Endothelial cell (in vitro differentiated cells): Measurements from ENCODE around the gene EMC7. TPM values are rescaled to one million over a fixed set of nuclear protein-coding genes. Genes with fewer than 3 reads are reported as not detected.

Experiments used
- DNase-seq: peaks from one replicate; pipeline ENCODE4 v3.0.0; 2021; ENCODE audit warnings: low spot score
- H3K27ac Mint-ChIP-seq: one replicate; pipeline ENCODE4 v1.8.0; 2021; ENCODE audit warnings: mixed read lengths, inconsistent platforms; ENCODE audit not compliant: unreplicated experiment
- H3K27me3 Mint-ChIP-seq: one replicate; pipeline ENCODE4 v1.8.0; 2021; ENCODE audit warnings: mild to moderate bottlenecking, moderate library complexity, mixed read lengths, inconsistent platforms; ENCODE audit not compliant: unreplicated experiment
- H3K36me3 Mint-ChIP-seq: one replicate; pipeline ENCODE4 v1.8.0; 2021; ENCODE audit warnings: mild to moderate bottlenecking, low read depth, mixed read lengths, inconsistent platforms; ENCODE audit not compliant: unreplicated experiment
- H3K4me1 Mint-ChIP-seq: one replicate; pipeline ENCODE4 v1.8.0; 2021; ENCODE audit warnings: mild to moderate bottlenecking, mixed read lengths, inconsistent platforms; ENCODE audit not compliant: unreplicated experiment
- H3K4me3 Mint-ChIP-seq: one replicate; pipeline ENCODE4 v1.8.0; 2021; ENCODE audit warnings: mild to moderate bottlenecking, mixed read lengths, inconsistent platforms; ENCODE audit not compliant: unreplicated experiment
- H3K9me3 Mint-ChIP-seq: one replicate; pipeline ENCODE4 v1.8.0; 2021; ENCODE audit warnings: mixed read lengths, inconsistent platforms; ENCODE audit not compliant: unreplicated experiment
- long read RNA-seq: library from polyadenylated mRNA; unstranded; transcript quantifications from one replicate; pipeline ENCODE4 v2.0.0, GENCODE V29; 2020; ENCODE audit not compliant: unreplicated experiment
- total RNA-seq: library from RNA; stranded (reverse); fragmentation: NEBNext Ultra II Directional; extraction: Animal tissue kit (Norgen Biotek cat#: 25700); gene quantifications from one replicate; pipeline ENCODE4 v1.2.1, GENCODE V29; 2021; ENCODE audit not compliant: unreplicated experiment
- TF ChIP-seq, protein P1 (sequence below): fragments of 200-600 bp; sonication (generic); IDR thresholded peaks from one replicate; pipeline ENCODE4 v1.5.0; 2021; ENCODE audit warnings: antibody characterized with exemption; ENCODE audit not compliant: unreplicated experiment

Gene EMC7
- total RNA-seq = 41.8 TPM
- long read RNA-seq, transcript EMC7-201 (5 exons, 1,155 nt) = major isoform, 25 of 27 reads
- long read RNA-seq, partial matches to known transcripts = 0 of 27 reads
- long read RNA-seq, other reads (novel, unspliced or antisense) = 0 of 27 reads

DNA sequence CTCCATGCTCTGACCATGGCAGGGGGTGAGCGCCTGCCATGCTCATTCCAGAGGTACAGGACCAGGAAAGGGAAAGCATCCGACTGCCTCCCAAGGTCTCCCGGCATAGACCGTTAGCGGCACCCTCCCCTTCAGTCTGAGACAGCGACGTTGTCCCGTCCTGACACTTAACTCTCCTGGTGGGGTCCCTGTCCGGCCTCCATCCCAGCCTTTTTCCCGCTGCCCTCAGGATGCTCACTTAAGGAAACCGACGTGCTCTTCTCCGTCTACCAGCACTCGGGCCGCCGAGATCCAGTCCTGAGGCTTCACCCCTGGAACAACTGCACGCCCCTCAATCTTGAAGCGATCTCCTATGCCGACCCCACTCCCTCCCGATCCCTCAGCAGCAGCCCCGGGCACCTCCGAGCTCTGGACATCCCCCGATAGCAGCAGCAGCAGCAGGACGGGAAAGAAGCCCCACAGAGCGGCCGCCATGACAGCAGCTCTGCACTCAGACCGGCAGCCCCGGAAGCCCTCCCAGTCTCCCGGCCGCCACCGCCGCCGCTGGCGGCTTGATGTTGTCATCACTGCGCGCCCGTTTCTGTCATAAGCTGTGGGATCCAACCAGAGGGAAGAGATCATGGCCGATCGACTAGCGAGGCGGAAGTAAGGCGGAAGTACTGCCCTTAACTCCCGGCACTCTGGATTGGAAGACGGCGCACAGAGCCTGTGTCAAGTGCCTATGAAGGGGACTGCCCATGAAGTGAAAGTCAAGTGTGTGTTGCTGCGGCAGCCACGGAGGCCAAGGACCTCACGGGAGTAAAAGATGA, at the start of gene EMC7, which contains the start of gene PGBD4:
Gene EMC7 (minus strand): TSS at position 497 of the 809 bp plus-strand sequence. CDS start 23 bp downstream, at position 474.
Gene PGBD4 (plus strand): TSS at position 718 of the 809 bp plus-strand sequence. CDS start 449 bp downstream, outside the sequence.
- Mint-ChIP-seq H3K9me3 (no peaks in the 10 kb centered on the region), H3K27me3 (peaks cover 4% of the 10 kb centered on the region), H3K4me3 (peak within 1 kb of the TSS; percentile 99), H3K4me1 (peaks cover 21% of the 10 kb centered on the region), H3K36me3 (peaks cover 6% of the 10 kb centered on the region), H3K27ac (peak within 1 kb of the TSS; percentile 97)
- TF ChIP-seq, protein P1, sequence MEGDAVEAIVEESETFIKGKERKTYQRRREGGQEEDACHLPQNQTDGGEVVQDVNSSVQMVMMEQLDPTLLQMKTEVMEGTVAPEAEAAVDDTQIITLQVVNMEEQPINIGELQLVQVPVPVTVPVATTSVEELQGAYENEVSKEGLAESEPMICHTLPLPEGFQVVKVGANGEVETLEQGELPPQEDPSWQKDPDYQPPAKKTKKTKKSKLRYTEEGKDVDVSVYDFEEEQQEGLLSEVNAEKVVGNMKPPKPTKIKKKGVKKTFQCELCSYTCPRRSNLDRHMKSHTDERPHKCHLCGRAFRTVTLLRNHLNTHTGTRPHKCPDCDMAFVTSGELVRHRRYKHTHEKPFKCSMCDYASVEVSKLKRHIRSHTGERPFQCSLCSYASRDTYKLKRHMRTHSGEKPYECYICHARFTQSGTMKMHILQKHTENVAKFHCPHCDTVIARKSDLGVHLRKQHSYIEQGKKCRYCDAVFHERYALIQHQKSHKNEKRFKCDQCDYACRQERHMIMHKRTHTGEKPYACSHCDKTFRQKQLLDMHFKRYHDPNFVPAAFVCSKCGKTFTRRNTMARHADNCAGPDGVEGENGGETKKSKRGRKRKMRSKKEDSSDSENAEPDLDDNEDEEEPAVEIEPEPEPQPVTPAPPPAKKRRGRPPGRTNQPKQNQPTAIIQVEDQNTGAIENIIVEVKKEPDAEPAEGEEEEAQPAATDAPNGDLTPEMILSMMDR = no peak
- DNase-seq = peak; percentile 99

DNA sequence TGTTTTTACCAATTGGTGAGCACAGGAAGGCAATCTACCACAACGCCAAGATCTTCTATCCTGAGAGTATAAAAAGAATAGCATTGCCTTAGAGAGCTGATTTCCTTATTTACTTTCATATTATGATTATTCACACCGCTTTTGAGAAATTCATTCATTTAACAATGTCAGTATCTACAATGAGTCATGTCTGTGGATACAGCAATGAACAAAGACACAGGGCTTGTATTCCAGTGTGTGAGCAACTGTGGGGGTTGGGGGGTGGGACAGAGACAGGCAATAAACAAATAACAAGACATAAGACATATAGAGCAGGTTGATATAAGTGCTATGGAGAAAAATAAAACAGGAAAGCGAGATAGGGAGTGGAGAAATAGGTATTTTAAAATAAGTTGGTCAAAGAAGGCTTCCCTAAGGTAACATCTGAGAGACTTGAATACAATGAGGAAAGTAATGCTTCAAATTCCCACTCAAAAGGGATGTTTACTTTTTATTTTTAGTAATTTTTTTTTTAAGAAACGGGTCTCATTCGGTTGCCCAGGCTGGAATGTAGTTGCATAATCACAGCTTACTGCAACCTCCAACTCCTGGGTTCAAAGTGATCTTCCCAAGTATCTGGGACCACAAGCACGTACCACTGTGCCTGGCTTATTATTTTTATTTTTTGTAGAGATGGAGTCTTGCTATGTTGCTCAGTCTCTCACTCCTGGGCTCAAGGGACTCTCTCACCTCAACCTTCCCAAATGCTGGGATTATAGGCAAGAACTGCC, 45.9 kb upstream of the EMC7 start:
- H3K4me1 Mint-ChIP-seq = no peaks in the 10 kb centered on the region
- no peak for DNase-seq
- H3K27me3 Mint-ChIP-seq = no peaks in the 10 kb centered on the region
- no peaks in the 10 kb centered on the region for H3K9me3 Mint-ChIP-seq
- TF ChIP-seq, protein P1 = no peak
- H3K4me3 Mint-ChIP-seq = no peak overlapping the region
- H3K27ac Mint-ChIP-seq = no peak overlapping the region
- H3K36me3 Mint-ChIP-seq = peaks cover 17% of the 10 kb centered on the region

DNA sequence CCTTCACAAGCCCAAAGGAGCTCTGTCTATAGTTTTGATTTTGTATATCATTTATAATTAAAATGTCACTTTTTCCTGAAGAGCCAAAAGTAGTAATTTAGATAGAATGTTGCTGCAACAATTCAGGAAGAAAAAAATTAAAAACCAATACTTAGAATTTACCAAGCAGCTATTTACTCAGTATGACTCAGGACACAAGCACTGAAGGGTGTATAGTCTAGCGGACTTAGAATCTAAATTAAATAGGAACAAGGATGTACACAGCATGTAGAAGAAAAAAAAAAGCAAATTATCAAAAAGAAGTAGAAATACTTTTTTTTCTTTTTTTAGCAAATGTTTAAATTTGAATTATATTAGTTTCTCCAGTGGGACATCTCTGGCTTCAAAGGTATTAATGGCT, 31.8 kb upstream of the EMC7 start:
- H3K27ac Mint-ChIP-seq = no peak overlapping the region
- H3K4me1 Mint-ChIP-seq = no peaks in the 10 kb centered on the region
- no peaks in the 10 kb centered on the region for H3K36me3 Mint-ChIP-seq
- H3K27me3 Mint-ChIP-seq = no peaks in the 10 kb centered on the region
- H3K9me3 Mint-ChIP-seq = no peaks in the 10 kb centered on the region
- no peak overlapping the region for H3K4me3 Mint-ChIP-seq
- DNase-seq = no peak
- TF ChIP-seq, protein P1 = no peak

DNA sequence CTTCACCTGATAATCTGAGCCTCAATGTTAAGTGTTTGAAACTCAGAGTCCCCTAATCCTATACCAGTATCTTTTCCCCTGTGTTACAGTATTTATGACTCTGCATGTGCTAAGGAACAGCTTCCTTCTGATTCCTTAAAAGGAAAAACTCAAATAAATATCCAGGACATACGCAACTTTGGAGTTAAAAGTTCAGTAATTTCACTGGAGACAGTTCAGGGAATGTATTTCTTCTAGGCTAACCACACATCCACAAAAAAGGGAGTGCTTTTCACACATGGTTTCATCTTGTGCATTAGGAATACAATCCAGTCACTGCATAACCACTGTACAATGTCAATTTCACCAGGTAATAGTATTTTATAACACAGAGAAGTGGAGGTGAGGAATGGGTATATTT, 31.2 kb upstream of the EMC7 start:
- no peaks in the 10 kb centered on the region for H3K36me3 Mint-ChIP-seq
- DNase-seq = no peak
- no peak overlapping the region for H3K27ac Mint-ChIP-seq
- TF ChIP-seq, protein P1 = no peak
- H3K4me3 Mint-ChIP-seq = no peak overlapping the region
- H3K9me3 Mint-ChIP-seq = no peaks in the 10 kb centered on the region
- no peaks in the 10 kb centered on the region for H3K27me3 Mint-ChIP-seq
- H3K4me1 Mint-ChIP-seq = no peaks in the 10 kb centered on the region
